Endodermal cell (in vitro differentiated cells): ENCODE data around the gene TNFRSF8. TPM values are rescaled to one million over a fixed set of nuclear protein-coding genes. Genes with fewer than 3 reads are reported as not detected.
"Not testable (repeated sequence)": the region's sequence is repeated elsewhere in the genome, so short reads cannot be mapped to it uniquely, and the experiment has no call there.

Source experiments
- DNase-seq: peaks from one replicate; pipeline ENCODE4 v3.0.0-alpha.2; 2017
- H3K27ac ChIP-seq: 2 replicates; pipeline ENCODE4 v1.5.1; 2013; ENCODE audit warnings: mild to moderate bottlenecking, low read depth, low read length, moderate library complexity
- H3K27me3 ChIP-seq: 2 replicates; pipeline ENCODE4 v1.6.1; 2013; ENCODE audit warnings: mild to moderate bottlenecking, low read length, moderate library complexity; ENCODE audit not compliant: insufficient read depth, control insufficient read depth, poor library complexity, severe bottlenecking
- H3K36me3 ChIP-seq: 2 replicates; pipeline ENCODE4 v1.7.0; 2013; ENCODE audit warnings: mild to moderate bottlenecking, low read length, moderate library complexity; ENCODE audit not compliant: control insufficient read depth, insufficient read depth
- H3K4me1 ChIP-seq: one replicate; pipeline ENCODE4 v1.7.0; 2013; ENCODE audit warnings: low read length; ENCODE audit not compliant: control insufficient read depth, insufficient read depth
- H3K4me3 ChIP-seq: 2 replicates; pipeline ENCODE4 v1.5.1; 2013; ENCODE audit warnings: mild to moderate bottlenecking, low read length, moderate library complexity
- H3K9ac ChIP-seq: 2 replicates; pipeline ENCODE4 v1.6.1; 2013; ENCODE audit warnings: mild to moderate bottlenecking, low read length, moderate library complexity; ENCODE audit not compliant: poor library complexity, severe bottlenecking; ENCODE audit errors: extremely low read depth
- H3K9me3 ChIP-seq: 2 replicates; pipeline ENCODE4 v1.6.1; 2013; ENCODE audit warnings: mild to moderate bottlenecking, low read length, moderate library complexity; ENCODE audit not compliant: control insufficient read depth
- H3K27ac Mint-ChIP-seq: 2 replicates; pipeline ENCODE4 v1.8.0; 2020; ENCODE audit warnings: mixed read lengths
- H3K27me3 Mint-ChIP-seq: 2 replicates; pipeline ENCODE4 v1.8.0; 2021; ENCODE audit warnings: mild to moderate bottlenecking, mixed read lengths; ENCODE audit not compliant: insufficient read depth
- H3K36me3 Mint-ChIP-seq: 2 replicates; pipeline ENCODE4 v1.8.0; 2020; ENCODE audit warnings: low read depth, mixed read lengths
- H3K4me1 Mint-ChIP-seq: 2 replicates; pipeline ENCODE4 v1.8.0; 2020; ENCODE audit warnings: mixed read lengths
- H3K4me3 Mint-ChIP-seq: 2 replicates; pipeline ENCODE4 v1.8.0; 2020; ENCODE audit warnings: mild to moderate bottlenecking, moderate library complexity, mixed read lengths
- H3K9me3 Mint-ChIP-seq: 2 replicates; pipeline ENCODE4 v1.8.0; 2020; ENCODE audit warnings: mild to moderate bottlenecking, mixed read lengths
- CTCF ChIP-seq: fragments of 200-600 bp; sonication (generic); conservative IDR thresholded peaks from 2 replicates; pipeline ENCODE4 v1.5.0; 2021; ENCODE audit warnings: antibody characterized with exemption, mild to moderate bottlenecking
- WGBS, 2 experiments: methylation state at CpG; one replicate each; pipeline versions ENCODE4 v1.1.5 to v1.1.7; 2013; ENCODE audit warnings: missing lambda C conversion rate in 2 of 2, mixed read lengths in 1 of 2; ENCODE audit not compliant: insufficient coverage in 1 of 2, insufficient read length in 1 of 2; 5-methylcytosine and 5-hydroxymethylcytosine counted together
- total RNA-seq, 2 donors: library from RNA; stranded (reverse); fragmentation: NEBNext Ultra II Directional in 1 of 2; extraction: Animal tissue kit (Norgen Biotek cat#: 25700) in 1 of 2; gene quantifications; 2 replicates in 1 of 2; 3 replicates in 1 of 2; pipeline ENCODE4 v1.2.1, GENCODE V29; 2021

TNFRSF8 gene
- total RNA-seq, 2 donors from 2014 or later: 0.69 to 2.3 TPM

- no peak overlapping the region for H3K27ac Mint-ChIP-seq
- no peaks in the 10 kb centered on the region for H3K27me3 Mint-ChIP-seq
- TF ChIP-seq CTCF: no peak
- no peaks in the 10 kb centered on the region for H3K27me3 ChIP-seq
- 93 to 96% methylated on average over 15 to 17 of the region's 17 CpGs for WGBS, 2 experiments
- peaks cover 2% of the 10 kb centered on the region for H3K36me3 Mint-ChIP-seq
- no peak overlapping the region for H3K27ac ChIP-seq
- no peak for DNase-seq
- H3K9ac ChIP-seq: no peak overlapping the region
- no peak overlapping the region for H3K4me3 Mint-ChIP-seq
- peaks cover 8% of the 10 kb centered on the region for H3K9me3 Mint-ChIP-seq
- no peaks in the 10 kb centered on the region for H3K9me3 ChIP-seq
- H3K36me3 ChIP-seq: no peaks in the 10 kb centered on the region
- H3K4me1 ChIP-seq: peaks cover 4% of the 10 kb centered on the region
- no peak overlapping the region for H3K4me3 ChIP-seq
- peaks cover 5% of the 10 kb centered on the region for H3K4me1 Mint-ChIP-seq
Measured at GRCh38 chr1:12038356-12039163, 24.5 kb upstream of the TNFRSF8 start.

GRCh38 chr1:12039164-12039525 is 24.0 kb upstream of the TNFRSF8 start:
- Mint-ChIP-seq H3K36me3 (peaks cover 2% of the 10 kb centered on the region), H3K9me3 (peaks cover 12% of the 10 kb centered on the region), H3K4me3 (no peak overlapping the region), H3K4me1 (peaks cover 5% of the 10 kb centered on the region), H3K27ac (no peak overlapping the region), H3K27me3 (no peaks in the 10 kb centered on the region)
- Histone ChIP-seq H3K27me3 (no peaks in the 10 kb centered on the region), H3K9me3 (no peaks in the 10 kb centered on the region), H3K4me3 (no peak overlapping the region), H3K36me3 (no peaks in the 10 kb centered on the region), H3K9ac (no peak overlapping the region), H3K4me1 (peaks cover 4% of the 10 kb centered on the region), H3K27ac (no peak overlapping the region)
- 80 to 96% methylated on average over 1 to 2 of the region's 2 CpGs for WGBS, 2 experiments
- DNase-seq: no peak
- no peak for TF ChIP-seq CTCF

GRCh38 chr1:12039824-12040456 is 23.2 kb upstream of the TNFRSF8 start:
- H3K36me3 ChIP-seq, H3K4me3 Mint-ChIP-seq, H3K4me3 ChIP-seq, H3K9me3 ChIP-seq, DNase-seq, H3K27ac Mint-ChIP-seq, H3K27me3 Mint-ChIP-seq, H3K27me3 ChIP-seq, H3K36me3 Mint-ChIP-seq, H3K4me1 ChIP-seq, H3K4me1 Mint-ChIP-seq, H3K9ac ChIP-seq, H3K27ac ChIP-seq: not testable (repeated sequence)
- peaks cover 17% of the 10 kb centered on the region for H3K9me3 Mint-ChIP-seq
- WGBS, 2 experiments: 93 to 96% methylated on average over 11 to 13 of the region's 13 CpGs
